ENCODE measurements around the gene ANP32E. TPM values are rescaled to one million over a fixed set of nuclear protein-coding genes. Genes with fewer than 3 reads are reported as not detected.

The ANP32E gene
- total and polyA plus RNA-seq, 9 of the 15 experiments (the other 6 are each of a cell fraction or from before 2014, with no cell fraction given): 60.4 to 197 (median 104) TPM

- TF ChIP-seq YY1 (IDR thresholded peaks at IDR 0.05; ENCODE audit: borderline replicate concordance in 1 of 3, control insufficient read depth in 1 of 3, extremely low read depth in 1 of 3, insufficient read depth in 3 of 3, insufficient read length in 1 of 3, insufficient replicate concordance in 2 of 3, low read depth in 1 of 3, low read length in 2 of 3) (peak; percentile 69 to 96 (median 93)), ATF6 (CRISPR knock-in tag; IDR thresholded peaks at IDR 0.05) (no peak), ZNF407 (IDR thresholded peaks at IDR 0.05; ENCODE audit: low read depth) (no peak), ZNF316 (IDR thresholded peaks at IDR 0.05) (peak; percentile 45), POLR2B (IDR thresholded peaks at IDR 0.05; ENCODE audit: low read depth, partially characterized antibody) (peak; percentile 98), SRSF9 (IDR thresholded peaks at IDR 0.05; ENCODE audit: borderline replicate concordance, low read depth, low read length) (no peak), KLF6 (CRISPR knock-in tag; IDR thresholded peaks at IDR 0.05; ENCODE audit: borderline replicate concordance) (0 out of 2 replicates have a peak, but pooled peaks have one; percentile 15), CHCHD3 (CRISPR knock-in tag; IDR thresholded peaks at IDR 0.05) (no peak), SP1 (CRISPR knock-in tag; IDR thresholded peaks at IDR 0.05) (peak; percentile 98), ZFP1 (CRISPR knock-in tag; IDR thresholded peaks at IDR 0.05) (no peak), RNF2 (IDR thresholded peaks at IDR 0.05) (peak; percentile 82), C11orf30 (IDR thresholded peaks at IDR 0.05; ENCODE audit: low read depth) (0 out of 2 replicates have a peak, but pooled peaks have one; percentile 9), HOXB6 (CRISPR knock-in tag; IDR thresholded peaks at IDR 0.05; ENCODE audit: borderline replicate concordance) (no peak), GABPA (tag; conservative IDR thresholded peaks at IDR 0.05; ENCODE audit: low read depth) (peak; percentile 51), ZZZ3 (IDR thresholded peaks at IDR 0.05) (no peak), NFYB (IDR thresholded peaks at IDR 0.05; ENCODE audit: extremely low read depth, insufficient read length) (peak; percentile 100), ZNF232 (CRISPR knock-in tag; IDR thresholded peaks at IDR 0.05) (0 out of 2 replicates have a peak, but pooled peaks have one; percentile 54), POLR2G (IDR thresholded peaks at IDR 0.05; ENCODE audit: low read depth, low read length) (peak; percentile 84)
Observed at GRCh38 chr1:150235852-150236613, at the start of gene ANP32E (continued).

Data from K562 (cell line).